Dermis blood vessel endothelial cell (primary cell): Measurements from ENCODE around the gene UBD. TPM values are rescaled to one million over a fixed set of nuclear protein-coding genes. Genes with fewer than 3 reads are reported as not detected.

Experiments used
- DNase-seq: peaks from one replicate; pipeline ENCODE4 v3.0.0; 2010
- total RNA-seq: library from RNA; depleted of rRNA; stranded (reverse); fragments of >200 nt; gene quantifications from 2 replicates; pipeline ENCODE4 v1.2.3, GENCODE V29; 2014

UBD gene
- total RNA-seq, 1 donor from 2014 or later = 82.4 TPM

DNA sequence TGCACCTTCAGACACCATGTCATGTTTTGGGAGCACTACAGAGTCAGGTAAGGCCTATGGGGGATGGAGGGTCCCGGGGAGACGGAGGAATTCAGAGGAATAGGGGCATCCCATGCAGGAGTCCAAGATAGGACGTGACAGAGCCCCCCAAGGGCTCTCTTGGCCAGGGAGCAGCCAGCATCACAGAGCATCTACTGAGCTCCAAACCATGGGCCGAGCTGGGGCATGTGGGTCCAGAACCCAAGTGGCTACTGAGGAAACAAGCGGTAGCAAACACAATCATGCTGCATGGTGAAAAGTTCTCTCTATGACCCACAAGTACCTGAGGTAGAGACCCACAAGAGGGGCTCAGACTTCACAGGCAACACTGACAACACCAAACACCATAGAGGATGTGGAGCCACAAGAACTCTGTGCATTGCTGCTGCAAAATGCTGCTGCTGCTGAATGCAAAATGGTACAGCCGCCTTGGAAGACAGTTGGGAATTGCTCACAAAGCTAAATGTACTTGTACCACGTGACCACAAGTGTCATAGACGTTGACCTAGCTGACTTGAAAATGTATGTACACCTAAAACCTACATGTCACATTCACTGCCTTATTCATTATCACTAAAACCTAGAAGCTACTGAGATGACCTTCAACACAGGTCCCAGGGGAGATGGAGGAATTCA is 38.4 kb downstream of the UBD start:
- DNase-seq = no peak

DNA sequence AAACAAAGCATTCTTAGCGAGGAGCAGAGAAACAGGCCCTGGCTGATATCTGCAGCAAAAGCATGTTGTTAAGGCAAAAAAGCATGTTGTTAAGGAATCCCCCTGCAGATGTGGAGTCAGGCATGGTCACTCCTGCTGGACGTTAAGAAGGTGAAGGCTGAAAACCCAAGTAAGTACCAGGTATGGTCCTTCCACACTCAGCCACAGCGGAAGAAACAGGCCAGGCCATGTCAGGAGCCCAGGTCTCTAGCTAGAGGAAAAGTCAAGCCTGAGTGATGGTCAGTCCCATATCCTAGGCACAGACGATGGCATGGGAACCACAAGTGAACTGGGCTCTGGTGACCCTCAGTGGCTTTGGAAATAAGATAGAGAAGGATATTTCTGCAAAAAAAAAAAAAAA is 39.3 kb downstream of the UBD start:
- no peak for DNase-seq

DNA sequence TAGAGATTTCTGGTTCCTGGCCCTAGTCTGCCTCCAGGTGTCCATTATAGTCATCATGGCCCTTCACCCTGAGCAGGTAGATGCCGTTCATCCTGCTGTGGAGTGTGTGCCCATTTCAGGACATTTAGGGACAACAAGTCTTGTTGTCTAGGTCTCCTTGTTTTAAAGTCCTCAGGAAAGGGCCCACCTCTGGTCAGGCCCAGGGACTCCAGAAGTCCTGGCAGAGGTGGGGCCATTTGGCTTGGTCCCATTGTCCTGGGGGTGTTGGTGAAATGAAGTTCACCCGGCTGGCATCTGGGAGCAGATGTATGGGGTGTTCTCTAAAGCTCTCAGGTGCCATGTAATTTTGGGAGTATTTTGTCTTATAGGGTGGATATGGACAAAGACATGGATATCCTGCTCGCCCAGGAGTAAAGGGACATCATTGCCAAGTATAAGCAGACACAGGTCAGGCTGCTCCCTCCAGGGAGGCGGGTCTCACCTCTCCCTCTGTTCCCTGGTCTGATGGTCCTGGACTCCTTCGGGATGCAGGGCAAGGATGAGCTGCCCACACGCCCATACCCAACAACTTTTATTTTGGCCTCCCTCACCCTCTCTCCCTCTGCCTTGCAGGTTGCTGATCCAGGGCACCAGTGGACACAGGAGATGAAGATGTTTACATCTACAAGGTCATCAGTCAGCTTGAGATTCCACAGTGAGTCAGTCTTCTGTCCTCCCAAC is 40.1 kb downstream of the UBD start:
- no peak for DNase-seq

DNA sequence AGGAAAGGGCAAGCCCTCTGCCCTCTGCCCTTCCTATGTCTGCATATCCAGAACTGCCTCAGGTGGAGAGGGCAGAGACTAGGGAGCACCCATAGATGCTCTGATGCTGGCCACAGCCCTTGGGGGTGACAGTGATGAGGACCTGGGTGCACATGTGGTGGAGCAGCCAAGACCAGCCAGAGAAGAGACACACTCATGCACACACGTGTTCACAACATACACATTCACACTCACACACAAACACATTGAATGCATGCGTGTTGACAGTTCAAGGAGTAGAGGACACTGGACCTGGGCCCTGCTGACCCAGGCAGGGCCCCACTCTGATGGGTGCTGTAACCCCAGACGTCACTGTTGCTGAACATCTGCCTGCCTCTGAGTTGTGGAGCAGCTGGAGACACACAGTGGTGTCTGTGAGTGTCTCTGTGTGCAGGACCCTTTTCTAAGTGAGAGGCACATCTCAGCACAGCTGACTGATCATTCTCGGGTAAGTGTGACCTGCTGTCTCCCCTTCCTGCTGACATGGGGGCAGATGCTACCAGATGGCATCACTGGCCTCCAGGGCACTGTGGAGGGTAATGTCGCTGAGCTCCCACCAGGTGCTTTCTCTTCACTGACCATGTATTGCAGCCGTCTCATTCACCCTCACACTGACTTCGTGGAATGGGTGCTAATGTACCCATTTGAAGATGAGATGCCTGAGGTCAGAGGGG is 41.6 kb downstream of the UBD start:
- no peak for DNase-seq

DNA sequence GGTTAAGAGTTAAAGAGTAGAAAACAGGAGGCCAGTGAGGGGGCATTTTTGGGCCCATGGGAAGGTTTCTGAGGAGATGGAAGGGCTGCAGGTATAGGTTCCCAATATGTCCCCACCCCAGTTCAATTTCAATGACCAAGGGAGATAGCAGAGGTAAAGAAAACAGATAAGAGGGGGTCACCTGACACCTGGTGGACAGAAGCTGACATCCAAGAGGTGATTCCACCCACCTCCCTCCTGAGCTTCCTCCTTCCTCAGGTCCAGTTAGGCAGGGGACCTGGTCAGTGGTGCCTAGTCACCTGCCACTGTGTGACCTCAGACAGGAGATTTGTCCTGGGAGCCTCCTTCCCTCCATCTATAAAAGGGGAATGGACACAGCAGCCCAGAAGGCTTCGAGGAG is 42.3 kb downstream of the UBD start:
- no peak for DNase-seq

DNA sequence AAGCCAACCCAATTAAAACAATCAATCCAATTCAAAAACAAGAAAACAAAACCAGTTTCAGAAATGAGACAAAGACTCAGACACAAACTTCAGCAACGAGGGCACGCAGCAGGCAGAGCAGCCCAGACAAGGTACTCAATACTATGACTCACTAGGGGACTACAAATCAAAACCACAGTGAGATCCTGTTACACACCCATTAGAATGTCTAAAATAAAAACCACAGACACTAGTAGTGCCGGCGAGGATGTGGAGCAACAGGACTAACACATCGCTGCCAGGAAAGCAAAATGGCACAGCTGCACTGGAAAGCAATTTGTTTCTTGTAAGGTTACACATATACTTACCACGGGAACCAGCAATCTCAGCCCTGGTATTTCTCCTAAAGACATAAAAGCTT is 43.4 kb downstream of the UBD start:
- no peak for DNase-seq

DNA sequence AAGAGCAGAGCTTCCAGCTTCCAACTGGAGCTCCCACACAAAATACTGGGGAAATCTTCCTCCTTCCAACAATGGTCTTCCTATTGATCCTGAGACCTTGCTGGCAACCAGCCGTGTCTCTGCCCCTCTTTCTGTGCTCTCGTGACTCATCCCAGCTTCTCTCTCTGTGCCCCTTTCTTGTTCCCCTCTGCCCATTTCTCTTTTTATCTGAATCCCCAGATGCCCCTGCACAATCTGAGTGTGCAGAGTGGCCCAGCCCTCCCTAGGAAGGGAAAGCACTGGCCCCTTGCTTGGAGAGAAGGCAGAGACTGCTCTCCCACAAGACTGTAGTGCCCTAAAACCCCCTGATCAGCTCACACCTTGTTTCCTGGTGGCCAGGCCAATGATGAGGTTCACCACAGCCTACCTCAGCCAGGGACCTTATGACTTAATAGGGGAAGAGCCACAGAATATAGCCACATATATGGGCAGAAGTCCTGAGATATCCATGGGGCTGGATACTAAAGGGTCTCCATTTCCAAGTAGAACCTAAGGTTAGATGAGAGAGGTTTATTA is 48.7 kb downstream of the UBD start:
- DNase-seq = no peak

DNA sequence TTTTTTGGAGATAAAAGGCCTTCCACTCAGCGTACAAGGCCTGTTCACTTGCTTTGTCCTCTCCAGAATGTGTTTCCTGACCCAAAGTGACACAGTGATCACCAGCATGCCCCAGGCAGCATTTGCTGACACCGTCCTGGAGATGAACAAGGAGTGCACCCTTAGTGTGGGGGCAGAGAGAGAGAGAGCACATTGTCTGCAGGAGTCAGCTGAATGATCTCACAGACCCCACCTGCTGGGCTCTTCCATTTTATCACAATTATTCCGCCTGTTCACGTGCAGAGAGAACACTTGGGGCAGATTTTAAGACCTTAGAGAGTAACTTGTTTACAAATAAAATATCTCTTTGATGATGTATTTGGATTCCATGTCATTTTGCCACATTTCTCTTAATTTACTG is 49.3 kb downstream of the UBD start:
- DNase-seq = no peak

DNA sequence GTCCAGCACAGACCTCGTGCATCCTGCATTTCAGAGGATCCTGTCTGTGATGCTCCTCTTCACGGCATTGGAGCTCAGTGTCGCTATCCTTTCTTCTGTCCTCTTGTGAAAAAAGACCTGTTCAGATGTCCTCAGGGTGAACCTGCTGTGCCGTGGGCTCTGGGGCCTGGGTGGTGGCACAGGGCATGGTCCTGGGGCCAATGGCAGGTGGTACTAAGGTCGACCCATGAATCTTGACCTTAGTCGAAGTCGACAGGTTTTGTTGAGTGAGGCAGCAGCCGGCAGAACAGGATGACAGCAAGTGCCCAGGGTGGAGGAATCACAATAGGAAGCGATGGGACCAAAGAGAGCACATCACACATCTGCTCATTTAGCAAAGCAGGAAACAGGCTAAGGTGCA is 49.8 kb downstream of the UBD start:
- no peak for DNase-seq

DNA sequence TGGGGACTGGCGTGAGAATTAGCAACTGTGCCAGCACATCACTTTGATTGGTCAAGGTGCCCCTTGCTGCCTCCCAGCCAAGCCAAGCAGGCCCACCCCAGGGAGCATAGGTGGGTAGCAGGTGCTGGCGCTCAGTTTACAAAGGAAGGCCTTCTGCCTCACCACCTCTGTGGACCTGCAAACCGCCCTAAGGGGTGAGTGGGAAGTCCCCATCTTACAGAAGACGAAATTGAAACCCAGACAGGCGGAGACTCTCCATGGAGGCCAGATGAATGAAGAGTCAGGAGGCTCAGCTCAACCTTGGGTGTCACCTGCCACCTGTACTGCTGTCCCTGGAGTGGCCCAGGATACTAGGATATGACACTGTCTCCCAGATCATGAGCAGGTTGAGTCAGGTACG is 50.3 kb downstream of the UBD start:
- no peak for DNase-seq

DNA sequence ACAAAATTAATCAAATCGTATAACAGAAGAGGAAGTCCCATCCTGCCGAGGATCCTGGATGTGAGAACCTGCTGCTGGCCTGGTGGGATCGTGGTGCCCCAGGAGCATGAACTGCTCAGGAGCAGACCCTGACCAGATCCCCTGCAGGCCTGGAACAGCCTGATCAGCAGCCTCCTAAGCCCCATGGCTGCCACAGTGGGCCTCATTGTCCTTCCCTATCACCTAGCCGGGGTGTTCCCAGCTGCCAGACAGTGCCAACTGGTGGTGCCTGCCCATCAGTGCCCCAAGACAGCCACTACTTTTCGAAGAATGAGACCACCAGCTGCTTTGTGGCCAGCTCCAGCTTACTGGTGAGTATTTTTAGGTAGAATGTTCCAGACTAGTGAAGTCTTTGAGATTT is 52.2 kb downstream of the UBD start:
- DNase-seq = no peak

DNA sequence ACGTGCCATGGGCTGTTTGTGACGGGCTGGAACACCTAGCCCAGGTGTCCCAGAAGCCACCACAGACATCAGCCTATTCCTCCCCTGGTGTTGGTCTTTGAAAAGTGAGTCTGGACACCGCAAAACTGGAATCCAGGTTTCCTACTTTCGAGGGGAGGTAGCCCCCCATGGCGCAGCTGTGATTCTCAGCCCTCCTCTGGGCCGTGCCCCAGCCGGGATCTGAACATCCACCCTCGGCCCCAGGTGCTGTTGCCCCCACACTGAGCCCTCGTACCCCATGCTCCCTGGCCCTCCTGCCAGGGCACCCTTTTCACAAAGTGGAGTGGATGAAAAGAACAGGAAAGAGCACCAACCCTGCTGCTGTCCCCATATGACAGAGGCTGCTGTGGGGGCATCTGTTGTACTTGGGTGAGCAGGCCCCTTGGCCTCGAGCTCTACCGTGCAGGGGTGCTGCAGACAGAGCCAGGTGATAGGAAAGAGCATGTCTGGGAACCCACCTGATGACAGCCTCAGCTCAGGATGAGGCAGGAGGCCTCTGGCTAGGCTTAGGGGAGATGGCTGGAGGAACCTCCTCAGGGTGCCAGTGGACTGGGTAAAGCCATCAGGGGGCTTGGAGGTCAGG is 53.0 kb downstream of the UBD start:
- DNase-seq = no peak

DNA sequence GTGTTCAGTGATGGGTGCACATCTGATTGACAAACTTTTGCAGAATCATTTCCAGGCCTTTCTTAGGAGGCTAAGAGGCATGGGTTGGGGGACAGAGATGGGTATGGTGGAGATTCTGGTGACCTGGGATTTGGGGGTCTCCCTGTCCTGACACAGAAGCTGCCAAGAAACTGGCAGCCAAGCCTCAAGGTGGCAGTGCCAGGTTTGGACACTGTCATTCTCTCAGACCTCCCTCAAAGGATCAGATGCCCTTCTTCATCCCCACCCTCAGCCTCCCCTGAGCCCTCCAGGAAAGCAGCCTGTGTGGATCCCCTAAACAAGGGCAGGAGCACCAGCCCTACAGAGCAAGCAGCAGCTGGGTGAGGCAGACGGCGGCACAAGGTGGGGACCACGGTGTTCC is 53.7 kb downstream of the UBD start:
- DNase-seq = no peak

Other genes starting within 250 kb of the UBD start
- not detected in 2 replicates for gene OR5V1, start 190.9 kb downstream of the UBD start, total RNA-seq
- not detected in 2 replicates for gene OR12D3, start 184.4 kb downstream of the UBD start, total RNA-seq
- not detected in 2 replicates for gene OR12D2, start 164.1 kb downstream of the UBD start, total RNA-seq
- not detected in 2 replicates for gene OR12D1, start 144.8 kb downstream of the UBD start, total RNA-seq
- not detected in 2 replicates for gene OR10C1, start 120.4 kb downstream of the UBD start, total RNA-seq
- not detected in 2 replicates for gene OR11A1, start 102.7 kb downstream of the UBD start, total RNA-seq
- gene OR2H1, start 102.6 kb downstream of the UBD start, total RNA-seq = not detected in 2 replicates
- gene MAS1L, start 71.8 kb downstream of the UBD start, total RNA-seq = not detected in 2 replicates
- not detected in 2 replicates for gene OR2H2, start 25.4 kb upstream of the UBD start, total RNA-seq
- 1.0 and 5.4 TPM in 2 replicates for gene GABBR1, start 73.5 kb upstream of the UBD start, total RNA-seq
- not detected in 2 replicates for gene MOG, start 97.4 kb upstream of the UBD start, total RNA-seq
- gene ZFP57, start 121.4 kb upstream of the UBD start, total RNA-seq = 1.7 TPM in 1 of 2 replicates, not detected in the other
- gene HLA-F, start 163.7 kb upstream of the UBD start, total RNA-seq = 6.7 and 68.2 TPM in 2 replicates